Spleen (tissue), 7 donors: ENCODE results near the gene FAAH2.

Source experiments
- POLR2A ChIP-seq, 3 donors: fragments of 450-650 bp; IDR thresholded peaks; one replicate each; pipeline ENCODE4 v1.5.1; 2017; ENCODE audit warnings: antibody characterized with exemption in 3 of 3, mild to moderate bottlenecking in 1 of 3
- POLR2AphosphoS5 ChIP-seq, 3 donors: sonication (generic); formaldehyde crosslinking; IDR thresholded peaks; one replicate each; pipeline ENCODE4 v1.5.1; 2017; ENCODE audit warnings: antibody characterized with exemption in 3 of 3
- TF ChIP-seq, protein P1 (sequence below), 11 experiments: fragments of 200-600 bp in 7 of 11; fragments of 450-650 bp in 4 of 11; sonication (generic) in 4 of 11; IDR thresholded peaks in 8 of 11; conservative IDR thresholded peaks in 3 of 11; 1 replicate in 7 of 11; 2 replicates in 4 of 11; pipeline versions ENCODE4 v1.4.0 to v1.8.0; 2016 to 2021; ENCODE audit warnings: antibody characterized with exemption in 11 of 11, inconsistent platforms in 4 of 11, mild to moderate bottlenecking in 1 of 11
- donor health status: DM: no; HTN: no; CAD: no; lungs with moderate emphysema.
- donor health status: DM: no; HTN: no; CAD: no.
- donor health status: DM: no; HTN: no; CAD: no.

DNA sequence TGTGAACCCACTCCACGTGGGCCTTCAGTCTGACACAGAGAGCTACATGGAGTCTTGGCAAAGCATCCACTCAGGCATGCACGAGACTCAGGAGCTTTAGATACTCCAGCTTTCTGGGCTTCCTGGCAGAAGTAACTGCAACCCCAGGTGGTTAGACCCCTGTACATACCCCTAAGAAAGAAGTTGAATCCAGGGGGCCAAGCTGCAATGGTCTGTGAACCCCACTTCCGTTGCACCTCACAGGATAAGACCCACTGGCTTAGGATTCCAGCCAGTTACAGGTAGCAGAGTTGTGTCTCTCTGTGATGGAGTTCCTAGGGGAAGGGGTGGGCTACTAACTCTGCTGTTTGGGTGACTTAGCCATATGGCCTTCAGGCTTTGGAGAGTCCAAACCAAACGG, 21.4 kb upstream of the FAAH2 start:
- TF ChIP-seq, protein P1, sequence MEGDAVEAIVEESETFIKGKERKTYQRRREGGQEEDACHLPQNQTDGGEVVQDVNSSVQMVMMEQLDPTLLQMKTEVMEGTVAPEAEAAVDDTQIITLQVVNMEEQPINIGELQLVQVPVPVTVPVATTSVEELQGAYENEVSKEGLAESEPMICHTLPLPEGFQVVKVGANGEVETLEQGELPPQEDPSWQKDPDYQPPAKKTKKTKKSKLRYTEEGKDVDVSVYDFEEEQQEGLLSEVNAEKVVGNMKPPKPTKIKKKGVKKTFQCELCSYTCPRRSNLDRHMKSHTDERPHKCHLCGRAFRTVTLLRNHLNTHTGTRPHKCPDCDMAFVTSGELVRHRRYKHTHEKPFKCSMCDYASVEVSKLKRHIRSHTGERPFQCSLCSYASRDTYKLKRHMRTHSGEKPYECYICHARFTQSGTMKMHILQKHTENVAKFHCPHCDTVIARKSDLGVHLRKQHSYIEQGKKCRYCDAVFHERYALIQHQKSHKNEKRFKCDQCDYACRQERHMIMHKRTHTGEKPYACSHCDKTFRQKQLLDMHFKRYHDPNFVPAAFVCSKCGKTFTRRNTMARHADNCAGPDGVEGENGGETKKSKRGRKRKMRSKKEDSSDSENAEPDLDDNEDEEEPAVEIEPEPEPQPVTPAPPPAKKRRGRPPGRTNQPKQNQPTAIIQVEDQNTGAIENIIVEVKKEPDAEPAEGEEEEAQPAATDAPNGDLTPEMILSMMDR (IDR thresholded peaks at IDR 0.05 in 8 of 11, conservative IDR thresholded peaks at IDR 0.05 in 3 of 11) = no peak
- TF ChIP-seq POLR2A (IDR thresholded peaks at IDR 0.05) = no peak
- no peak for TF ChIP-seq POLR2AphosphoS5 (IDR thresholded peaks at IDR 0.05)
